GM18520 (cell line): ENCODE measurements around the gene DRGX.

Experiments used
- ATAC-seq: cut with Tn5 transposase; IDR thresholded peaks from one replicate; pipeline ENCODE4 v1.9.1; 2021; ENCODE audit not compliant: unreplicated experiment

DRGX gene

DNA sequence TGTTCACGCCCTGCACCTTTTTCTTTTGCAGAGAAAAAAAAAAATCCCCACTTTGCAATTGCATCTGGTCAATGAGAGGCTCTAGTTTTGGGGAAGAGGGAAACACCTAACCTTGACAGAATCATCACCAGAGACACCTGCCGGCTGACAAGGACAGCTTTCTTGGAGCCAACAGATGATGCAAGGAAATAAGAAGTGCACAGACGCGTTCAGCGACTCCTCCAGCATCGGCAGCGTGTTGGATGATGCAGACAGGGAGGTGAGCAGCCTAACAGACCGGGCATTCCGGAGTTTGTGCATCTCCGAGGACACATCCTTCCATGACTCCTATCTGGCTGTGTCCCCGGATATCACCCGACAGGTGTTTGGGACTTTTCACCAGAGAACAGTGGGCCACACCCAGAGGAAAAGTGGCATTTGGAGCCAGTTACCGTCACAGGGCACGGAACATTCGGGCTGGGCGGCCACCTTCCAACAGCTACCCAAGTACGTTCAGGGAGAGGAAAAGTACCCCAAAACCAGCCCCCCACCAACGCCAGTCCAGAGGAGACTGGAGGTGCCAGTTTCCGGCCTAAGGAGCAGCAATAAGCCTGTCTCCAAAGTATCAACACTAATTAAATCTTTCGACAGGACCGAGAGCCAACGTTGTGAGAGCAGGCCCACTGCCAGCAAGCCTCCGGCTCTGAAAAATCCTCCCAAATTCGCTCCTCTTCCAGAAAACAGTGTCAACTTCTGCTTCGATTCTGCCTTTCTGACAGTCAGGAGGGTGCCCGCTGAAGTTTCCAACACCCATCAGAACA lies 73.3 kb downstream of the DRGX start:
- ATAC-seq = no peak

DNA sequence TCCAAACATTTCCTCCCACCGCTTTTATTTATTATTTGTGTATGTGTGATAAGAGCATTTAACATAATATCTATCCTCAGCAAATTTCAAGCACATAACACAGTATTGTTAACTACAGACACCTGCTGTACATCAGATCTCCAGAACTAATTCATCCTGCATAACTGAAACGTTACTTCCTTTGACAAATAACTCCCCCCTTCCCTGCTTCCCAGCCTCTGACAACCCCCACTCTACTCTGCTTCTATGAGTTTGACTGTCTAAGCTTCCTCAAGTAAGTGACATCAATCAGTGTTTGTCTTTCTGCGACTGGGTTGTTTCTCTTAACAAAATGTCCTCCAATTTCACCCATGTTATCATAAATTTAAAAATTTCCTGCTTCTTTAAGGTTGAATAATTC lies 74.9 kb downstream of the DRGX start:
- no peak for ATAC-seq

DNA sequence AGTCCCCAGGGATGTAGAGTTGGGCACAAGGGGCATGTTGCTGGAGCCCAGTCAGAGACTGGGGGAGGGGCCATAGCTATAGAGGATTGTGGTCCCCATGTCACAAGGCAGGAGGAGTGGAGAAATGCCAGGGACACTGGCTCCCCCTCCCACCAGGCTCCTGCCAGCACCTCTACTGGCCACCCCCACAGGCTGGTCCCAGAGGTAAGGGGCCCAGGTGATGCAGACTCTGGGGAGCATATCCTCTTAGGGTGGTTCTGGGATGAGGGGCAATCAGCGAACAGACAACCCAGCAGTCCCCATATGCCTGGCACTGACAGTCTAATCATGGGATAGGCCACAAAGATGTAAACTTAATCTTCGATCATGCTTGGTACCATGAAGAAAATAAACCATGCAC lies 75.7 kb downstream of the DRGX start:
- no peak for ATAC-seq

DNA sequence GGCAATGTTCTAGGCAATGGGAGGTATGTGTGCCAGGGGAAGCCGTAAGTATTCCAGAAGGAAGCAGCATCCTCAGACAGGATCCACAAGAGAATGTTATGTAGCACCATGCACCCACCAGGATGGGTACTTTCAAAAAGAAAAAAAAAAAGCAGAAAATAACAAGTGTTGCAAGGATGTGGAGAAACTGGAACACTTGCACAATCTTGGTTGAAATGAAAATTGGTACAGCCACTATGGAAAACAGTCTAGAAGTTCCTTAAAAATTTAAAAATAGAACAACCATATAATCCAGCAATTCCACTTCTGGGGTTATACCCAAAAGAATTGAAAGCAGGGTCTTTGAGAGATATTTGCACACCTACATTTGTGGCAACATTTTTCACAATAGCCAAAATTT lies 76.7 kb downstream of the DRGX start:
- no peak for ATAC-seq

DNA sequence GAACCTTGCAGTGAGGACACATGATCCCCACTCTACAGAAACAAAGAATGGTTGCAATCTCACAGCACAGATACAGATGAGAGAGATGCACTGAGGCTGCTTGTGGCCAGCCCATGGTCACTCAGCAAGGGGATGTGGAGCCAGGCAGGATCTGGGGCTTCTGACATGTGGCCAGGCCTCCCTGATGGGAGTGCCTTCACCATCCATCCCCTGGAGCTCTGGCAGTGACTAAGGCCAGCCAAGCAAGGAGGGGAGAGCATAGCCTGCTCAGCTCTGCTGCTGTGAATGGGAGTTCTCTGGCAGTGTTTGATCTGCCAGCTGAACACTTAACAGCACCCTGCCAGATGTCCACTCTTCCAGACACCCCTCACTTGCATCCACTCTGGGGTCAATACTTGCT lies 77.1 kb downstream of the DRGX start:
- ATAC-seq = no peak

DNA sequence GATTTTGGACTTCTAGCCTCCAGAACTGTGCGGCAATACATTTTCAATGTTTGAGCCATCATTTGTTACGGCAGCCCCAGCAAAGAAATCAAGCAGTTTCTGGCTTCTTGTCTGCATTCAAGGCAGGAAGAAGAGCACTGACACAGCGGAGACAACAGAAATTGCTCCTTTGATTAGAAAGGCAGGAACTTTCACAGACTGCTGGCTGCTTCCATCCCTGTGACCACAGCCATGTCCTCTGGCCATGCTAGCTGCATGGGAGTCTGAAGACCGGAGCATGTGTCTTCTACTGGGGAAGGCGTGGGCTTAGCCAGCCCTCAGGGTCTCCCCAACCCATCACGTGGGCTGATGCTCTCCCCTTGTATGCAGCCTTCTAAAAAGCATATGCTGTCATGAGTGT lies 77.9 kb downstream of the DRGX start:
- no peak for ATAC-seq

DNA sequence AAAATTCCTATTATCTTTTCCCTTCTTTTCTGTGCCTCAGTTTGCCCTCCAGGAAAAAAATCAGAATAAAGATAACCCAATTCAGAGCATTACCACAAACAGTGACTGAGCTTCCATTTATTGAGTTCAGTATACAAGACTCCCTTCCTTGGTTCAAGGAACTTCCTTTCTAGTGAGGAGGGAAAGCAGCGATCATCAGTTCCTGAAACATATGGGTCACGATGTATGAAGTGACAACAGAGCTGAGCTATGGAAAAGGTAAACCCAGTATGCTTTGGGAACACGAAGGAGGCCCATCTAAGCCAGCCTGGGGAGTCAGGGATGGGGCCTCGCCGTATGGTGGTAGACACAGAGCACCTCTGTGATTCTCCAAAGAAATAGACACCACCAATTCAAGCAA lies 81.1 kb downstream of the DRGX start:
- ATAC-seq = no peak
